ENCODE results near the gene DYNC1I1. TPM values are rescaled to one million over a fixed set of nuclear protein-coding genes. Genes with fewer than 3 reads are reported as not detected.

The DYNC1I1 gene
- total RNA-seq, 1 experiment from 2014 or later, result not detected

GRCh38 chr7:95796617-95797016 lies 24.3 kb downstream of the DYNC1I1 start:
- intact Hi-C loops (cut with micrococcal nuclease), result loop anchor here (5.0 kb wide), 1 partner anchor 76 kb away; no protein-coding TSS in a partner anchor
- Mint-ChIP-seq H3K27me3 (ENCODE audit: insufficient read depth, unreplicated experiment) (peaks cover 54% of the 10 kb centered on the region), H3K36me3 (ENCODE audit: insufficient read depth, unreplicated experiment) (no peaks in the 10 kb centered on the region), H3K27ac (ENCODE audit: low read depth, unreplicated experiment) (no peak overlapping the region), H3K4me3 (ENCODE audit: unreplicated experiment) (no peak overlapping the region), H3K4me1 (ENCODE audit: insufficient read depth, unreplicated experiment) (no peaks in the 10 kb centered on the region), H3K9me3 (ENCODE audit: unreplicated experiment) (no peaks in the 10 kb centered on the region)
- CTCF ChIA-PET, result interaction anchor here (1.0 kb wide), 1 partner anchor 70 kb away, joined by 3 read pairs; no protein-coding TSS in a partner anchor
- no peak for DNase-seq (ENCODE audit: unreplicated experiment)
- TF ChIP-seq CTCF (IDR thresholded peaks at IDR 0.05; ENCODE audit: unreplicated experiment), result no peak
- no TSS peak for BruUV-seq (replicated peaks)
- POLR2A ChIA-PET, result no interaction called here

GRCh38 chr7:95798401-95798930 lies 26.1 kb downstream of the DYNC1I1 start:
- Mint-ChIP-seq H3K36me3 (ENCODE audit: insufficient read depth, unreplicated experiment) (no peaks in the 10 kb centered on the region), H3K4me1 (ENCODE audit: insufficient read depth, unreplicated experiment) (no peaks in the 10 kb centered on the region), H3K27me3 (ENCODE audit: insufficient read depth, unreplicated experiment) (peaks cover 55% of the 10 kb centered on the region), H3K4me3 (ENCODE audit: unreplicated experiment) (no peak overlapping the region), H3K9me3 (ENCODE audit: unreplicated experiment) (no peaks in the 10 kb centered on the region), H3K27ac (ENCODE audit: low read depth, unreplicated experiment) (no peak overlapping the region)
- no peak for DNase-seq (ENCODE audit: unreplicated experiment)
- ChIA-PET POLR2A (no interaction called here), CTCF (interaction anchor here (0.6 to 1.2 kb wide), 4 partner anchors 22 to 297 kb away, joined by 3 to 4 read pairs (median 4); no protein-coding TSS in a partner anchor)
- intact Hi-C loops (cut with micrococcal nuclease), result loop anchor here (5.0 kb wide), 1 partner anchor 74 kb away; no protein-coding TSS in a partner anchor
- no peak for TF ChIP-seq CTCF (IDR thresholded peaks at IDR 0.05; ENCODE audit: unreplicated experiment)
- no TSS peak for BruUV-seq (replicated peaks)

- TF ChIP-seq CTCF (IDR thresholded peaks at IDR 0.05; ENCODE audit: unreplicated experiment), result no peak
- no TSS peak for BruUV-seq (replicated peaks)
- no peaks in the 10 kb centered on the region for H3K9me3 Mint-ChIP-seq (ENCODE audit: unreplicated experiment)
- no peak overlapping the region for H3K4me3 Mint-ChIP-seq (ENCODE audit: unreplicated experiment)
- H3K27me3 Mint-ChIP-seq (ENCODE audit: insufficient read depth, unreplicated experiment), result peaks cover 56% of the 10 kb centered on the region
- H3K27ac Mint-ChIP-seq (ENCODE audit: low read depth, unreplicated experiment), result no peak overlapping the region
- no peaks in the 10 kb centered on the region for H3K36me3 Mint-ChIP-seq (ENCODE audit: insufficient read depth, unreplicated experiment)
- H3K4me1 Mint-ChIP-seq (ENCODE audit: insufficient read depth, unreplicated experiment), result no peaks in the 10 kb centered on the region
- no peak for DNase-seq (ENCODE audit: unreplicated experiment)
- ChIA-PET CTCF (interaction anchor here (1.4 kb wide), 1 partner anchor 69 kb away, joined by 3 read pairs; no protein-coding TSS in a partner anchor), POLR2A (interaction anchor here (0.7 kb wide), 1 partner anchor 40 kb away, joined by 3 read pairs; no protein-coding TSS in a partner anchor)
- intact Hi-C loops (cut with micrococcal nuclease), result no loop called here
Observed at GRCh38 chr7:95800787-95801186, 28.4 kb downstream of the DYNC1I1 start.

- no peak overlapping the region for H3K4me3 Mint-ChIP-seq (ENCODE audit: unreplicated experiment)
- CTCF ChIA-PET, result no interaction called here
- no peaks in the 10 kb centered on the region for H3K9me3 Mint-ChIP-seq (ENCODE audit: unreplicated experiment)
- POLR2A ChIA-PET, result no interaction called here
- H3K36me3 Mint-ChIP-seq (ENCODE audit: insufficient read depth, unreplicated experiment), result no peaks in the 10 kb centered on the region
- H3K27me3 Mint-ChIP-seq (ENCODE audit: insufficient read depth, unreplicated experiment), result peaks cover 71% of the 10 kb centered on the region
- no peak overlapping the region for H3K27ac Mint-ChIP-seq (ENCODE audit: low read depth, unreplicated experiment)
- DNase-seq (ENCODE audit: unreplicated experiment), result no peak
- no TSS peak for BruUV-seq (replicated peaks)
- no peaks in the 10 kb centered on the region for H3K4me1 Mint-ChIP-seq (ENCODE audit: insufficient read depth, unreplicated experiment)
- intact Hi-C loops (cut with micrococcal nuclease), result no loop called here
- no peak for TF ChIP-seq CTCF (IDR thresholded peaks at IDR 0.05; ENCODE audit: unreplicated experiment)
Observed at GRCh38 chr7:95802270-95802669, 29.9 kb downstream of the DYNC1I1 start.

All from MCF 10A (cell line).